HG02678 (cell line): Measurements from ENCODE around the gene ROR2.

Source experiments
- ATAC-seq: cut with Tn5 transposase; IDR thresholded peaks from one replicate; pipeline ENCODE4 v1.9.1; 2021; ENCODE audit warnings: mild to moderate bottlenecking, moderate library complexity; ENCODE audit not compliant: unreplicated experiment

The ROR2 gene

GRCh38 chr9:91603932-91604331 is 346.1 kb downstream of the ROR2 start:
- no peak for ATAC-seq

GRCh38 chr9:91599564-91599963 is 350.5 kb downstream of the ROR2 start:
- ATAC-seq = no peak

- ATAC-seq = no peak
Observed at GRCh38 chr9:91591627-91592026, 358.4 kb downstream of the ROR2 start.

GRCh38 chr9:91589101-91589553 is 360.9 kb downstream of the ROR2 start:
- ATAC-seq = no peak

- no peak for ATAC-seq
Observed at GRCh38 chr9:91586282-91586681, 363.7 kb downstream of the ROR2 start.

GRCh38 chr9:91583966-91584365 is 366.1 kb downstream of the ROR2 start:
- ATAC-seq = no peak

- no peak for ATAC-seq
Observed at GRCh38 chr9:91583161-91583875, 366.7 kb downstream of the ROR2 start.

GRCh38 chr9:91582181-91582580 is 367.8 kb downstream of the ROR2 start:
- ATAC-seq = no peak

GRCh38 chr9:91580136-91580535 is 369.9 kb downstream of the ROR2 start:
- no peak for ATAC-seq

- ATAC-seq = no peak
Observed at GRCh38 chr9:91578911-91579310, 371.1 kb downstream of the ROR2 start.

- no peak for ATAC-seq
Observed at GRCh38 chr9:91577633-91578061, 372.4 kb downstream of the ROR2 start.

GRCh38 chr9:91572811-91573210 is 377.2 kb downstream of the ROR2 start:
- ATAC-seq = no peak

GRCh38 chr9:91572044-91572443 is 378.0 kb downstream of the ROR2 start:
- no peak for ATAC-seq

- no peak for ATAC-seq
Observed at GRCh38 chr9:91571036-91571435, 379.0 kb downstream of the ROR2 start.

- ATAC-seq = no peak
Observed at GRCh38 chr9:91567642-91568274, 382.3 kb downstream of the ROR2 start.

GRCh38 chr9:91564081-91564670 is 385.9 kb downstream of the ROR2 start:
- ATAC-seq = no peak

GRCh38 chr9:91562416-91562815 is 387.6 kb downstream of the ROR2 start:
- no peak for ATAC-seq

GRCh38 chr9:91560301-91560700 is 389.7 kb downstream of the ROR2 start:
- no peak for ATAC-seq

- no peak for ATAC-seq
Observed at GRCh38 chr9:91558879-91559278, 391.1 kb downstream of the ROR2 start.

GRCh38 chr9:91558395-91558794 is 391.6 kb downstream of the ROR2 start:
- ATAC-seq = no peak

GRCh38 chr9:91557327-91557726 is 392.7 kb downstream of the ROR2 start:
- no peak for ATAC-seq

- ATAC-seq = no peak
Observed at GRCh38 chr9:91555132-91555531, 394.9 kb downstream of the ROR2 start.
